PC-3 (cell line): Measurements from ENCODE around the gene AHCYL2.

Experiments used
- CTCF ChIP-seq: fragments of 300-600 bp; sonication (generic); conservative IDR thresholded peaks from 2 replicates; pipeline ENCODE4 v1.5.1; 2017; ENCODE audit warnings: antibody characterized with exemption, low read depth, mild to moderate bottlenecking, low read length
- EZH2phosphoT487 ChIP-seq: fragments of 300-600 bp; sonication (generic); IDR thresholded peaks from 2 replicates; pipeline ENCODE4 v1.6.1; 2018; ENCODE audit warnings: mild to moderate bottlenecking, antibody characterized with exemption, low read length, borderline replicate concordance

- TF ChIP-seq CTCF, result no peak
- TF ChIP-seq EZH2phosphoT487, result no peak
These were observed 197.0 kb downstream of the AHCYL2 start for GRCh38 chr7:129421717-129422250.
